HCEC 1CT (cell line): Measurements from ENCODE around the gene FAM81A.

Source experiments
- DNase-seq: peaks from one replicate; pipeline ENCODE4 v3.0.0-alpha.2; 2017

Gene FAM81A

GRCh38 chr15:59548501-59549226, 110.7 kb downstream of the FAM81A start:
- no peak for DNase-seq

GRCh38 chr15:59549301-59550185, 111.6 kb downstream of the FAM81A start:
- DNase-seq: no peak

- DNase-seq: no peak
These were observed 112.5 kb downstream of the FAM81A start for GRCh38 chr15:59550530-59550929.

DNA sequence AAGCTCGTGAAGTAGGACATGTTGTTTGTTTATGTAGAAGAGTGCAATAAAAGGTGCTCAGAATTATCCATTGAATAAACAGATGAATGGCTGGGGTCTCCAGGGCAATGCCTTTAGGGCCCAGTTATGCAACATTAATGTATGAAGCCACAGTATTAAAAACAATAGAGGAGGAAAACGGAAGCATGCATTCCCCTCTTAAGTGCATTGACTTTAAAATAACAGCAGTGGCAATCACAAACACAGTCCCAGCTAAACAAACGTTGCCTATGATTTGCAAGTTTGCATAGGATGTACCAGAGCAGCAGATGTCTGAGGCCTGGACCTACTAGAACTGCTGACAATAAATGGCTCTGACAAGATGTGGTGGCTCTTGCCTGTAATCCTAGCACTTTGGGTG, 113.0 kb downstream of the FAM81A start:
- DNase-seq: no peak

GRCh38 chr15:59553879-59554735, 116.1 kb downstream of the FAM81A start:
- DNase-seq: peak; percentile 19

DNA sequence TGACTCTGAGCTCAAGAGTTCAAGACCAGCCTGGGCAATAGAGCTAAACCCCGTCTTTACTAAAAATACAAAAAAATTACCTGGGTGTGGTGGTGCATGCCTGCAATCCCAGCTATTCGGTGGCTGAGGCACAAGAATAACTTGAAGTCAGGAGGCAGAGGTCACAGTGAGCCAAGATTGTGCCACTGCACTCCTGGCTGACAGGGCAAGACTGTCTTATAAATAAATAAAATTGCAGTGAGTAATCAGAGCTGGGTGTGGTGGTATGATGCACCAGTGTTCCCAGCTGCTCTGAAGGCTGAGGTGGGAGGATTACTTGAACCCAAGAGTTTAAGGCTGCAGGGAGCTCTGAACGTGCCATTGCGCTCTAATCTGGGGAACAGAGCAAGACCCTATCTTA, 117.7 kb downstream of the FAM81A start:
- peak; percentile 50 for DNase-seq

DNA sequence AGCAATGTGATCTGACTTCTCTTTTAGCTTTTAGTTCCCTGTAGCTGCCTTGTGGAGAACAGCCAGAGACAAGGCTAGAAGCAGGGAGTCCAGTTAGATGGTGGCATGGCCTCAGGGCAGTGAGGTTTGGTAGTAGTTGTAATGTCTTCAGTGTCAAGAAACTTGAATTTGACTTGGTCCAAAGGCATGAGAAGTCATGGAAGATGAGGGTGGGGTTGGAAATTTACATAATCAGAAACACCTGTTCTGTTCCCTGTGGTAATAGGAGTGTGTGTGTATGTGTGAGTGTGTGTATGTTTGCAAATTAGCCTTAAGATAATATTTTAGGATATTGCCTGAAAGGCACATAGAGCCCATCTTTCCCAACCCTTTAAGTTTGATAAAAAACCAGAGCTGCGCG, 118.4 kb downstream of the FAM81A start:
- DNase-seq: no peak

GRCh38 chr15:59557581-59557980, 119.6 kb downstream of the FAM81A start:
- DNase-seq: no peak

- no peak for DNase-seq
These were observed 120.9 kb downstream of the FAM81A start for GRCh38 chr15:59558851-59559250.

GRCh38 chr15:59561547-59561946, 123.6 kb downstream of the FAM81A start:
- no peak for DNase-seq

DNA sequence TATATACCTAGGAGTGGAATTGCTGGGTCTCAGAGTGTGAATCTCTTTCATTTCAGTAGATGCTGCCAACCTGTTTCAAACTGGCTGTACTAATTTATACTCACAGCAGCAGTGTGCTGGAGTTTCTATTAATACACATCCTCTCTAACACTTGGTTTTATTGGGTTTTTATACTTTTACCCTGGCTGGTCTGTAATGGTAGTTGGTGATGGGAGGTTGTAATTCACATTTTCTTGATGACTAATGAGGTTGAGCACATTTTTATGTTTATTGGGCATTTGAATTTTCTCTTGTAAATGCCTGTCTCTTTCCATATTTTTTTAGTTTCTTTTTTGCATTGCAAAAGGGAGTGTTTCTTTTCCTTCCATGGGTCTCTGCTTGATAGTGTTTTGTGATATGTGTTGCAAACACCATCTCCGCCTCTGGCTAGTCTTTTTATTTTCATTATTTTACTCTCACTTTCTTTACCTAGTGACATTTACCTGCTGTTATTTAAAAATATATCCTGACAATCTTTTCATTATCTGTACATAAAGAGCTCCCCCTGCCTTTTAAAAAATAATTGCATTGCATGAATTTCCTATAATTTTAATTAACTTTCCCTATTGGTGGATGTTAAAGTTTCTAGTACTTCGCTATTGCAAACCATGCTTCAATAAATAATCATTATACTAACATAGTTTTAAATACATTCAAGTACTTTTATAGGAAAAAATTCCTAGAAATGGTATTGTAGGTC, 124.6 kb downstream of the FAM81A start:
- DNase-seq: no peak

DNA sequence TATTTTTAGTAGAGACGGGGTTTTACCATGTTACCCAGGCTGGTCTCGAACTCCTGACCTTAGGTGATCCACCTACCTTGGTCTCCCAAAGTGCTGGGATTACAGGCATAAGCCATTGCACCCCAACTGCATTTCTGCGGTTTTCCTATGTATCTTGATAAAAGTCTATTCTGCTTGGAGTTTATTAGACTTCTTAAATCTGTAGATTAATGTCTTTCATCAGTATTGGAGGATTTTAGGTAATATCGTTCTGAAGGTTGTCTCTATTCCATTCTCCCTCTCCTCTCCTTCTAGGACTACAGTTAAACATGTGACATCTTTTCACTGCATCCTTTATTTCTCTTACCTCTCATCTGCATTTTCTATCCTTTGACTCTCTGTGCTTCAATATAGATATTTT, 127.3 kb downstream of the FAM81A start:
- no peak for DNase-seq

- DNase-seq: no peak
These were observed 129.3 kb downstream of the FAM81A start for GRCh38 chr15:59567324-59567723.

- DNase-seq: no peak
These were observed 131.5 kb downstream of the FAM81A start for GRCh38 chr15:59569477-59569876.

GRCh38 chr15:59570315-59570714, 132.3 kb downstream of the FAM81A start:
- no peak for DNase-seq

DNA sequence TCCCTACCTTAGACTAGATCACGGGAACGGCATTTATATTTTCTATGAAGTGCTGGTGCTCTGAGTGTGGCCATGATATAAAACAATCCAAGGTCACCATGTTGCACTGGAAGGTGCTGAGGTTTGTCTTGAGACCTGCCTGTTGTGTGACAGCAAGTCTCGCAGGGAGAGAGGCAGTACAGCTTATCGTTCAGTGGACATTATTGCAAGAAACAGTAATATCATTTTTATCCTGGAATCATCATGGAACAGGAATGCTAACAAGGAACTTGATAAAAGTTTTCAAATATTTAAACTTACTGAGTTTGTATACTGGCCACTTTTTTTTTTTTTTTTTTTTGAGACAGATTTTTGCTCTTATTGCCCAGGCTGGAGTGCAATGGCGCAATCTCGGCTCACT, 133.6 kb downstream of the FAM81A start:
- DNase-seq: no peak
